Liver (tissue), 9 donors: ENCODE measurements around the gene FBLN1. TPM values are rescaled to one million over a fixed set of nuclear protein-coding genes. Genes with fewer than 3 reads are reported as not detected.

ENCODE experiments used
- DNase-seq: peaks from one replicate; pipeline ENCODE4 v3.0.0-alpha.2; 2017; ENCODE audit warnings: low spot score
- H3K27ac ChIP-seq, 2 donors: one replicate each; pipeline ENCODE4 v1.7.0; 2013; ENCODE audit warnings: inconsistent platforms in 2 of 2, low read length in 2 of 2, control low read depth in 1 of 2, low read depth in 1 of 2, mild to moderate bottlenecking in 1 of 2
- H3K27me3 ChIP-seq, 4 donors: one replicate each; pipeline versions ENCODE4 v1.6.1 to v1.7.0; 2013; ENCODE audit warnings: low read length in 3 of 4, inconsistent platforms in 1 of 4, mild to moderate bottlenecking in 1 of 4, moderate library complexity in 1 of 4; ENCODE audit not compliant: control insufficient read depth in 4 of 4, insufficient read depth in 4 of 4
- H3K36me3 ChIP-seq, 4 donors: one replicate each; pipeline versions ENCODE4 v1.6.1 to v1.7.0; 2013; ENCODE audit warnings: low read length in 3 of 4, mild to moderate bottlenecking in 3 of 4, low read depth in 1 of 4, moderate library complexity in 1 of 4; ENCODE audit not compliant: control insufficient read depth in 4 of 4, insufficient read depth in 3 of 4
- H3K4me1 ChIP-seq, 4 donors: one replicate each; pipeline versions ENCODE4 v1.6.1 to v1.7.0; 2013; ENCODE audit warnings: low read length in 3 of 4, mild to moderate bottlenecking in 3 of 4, moderate library complexity in 1 of 4; ENCODE audit not compliant: control insufficient read depth in 4 of 4, insufficient read depth in 4 of 4
- H3K4me3 ChIP-seq, 3 donors: one replicate each; pipeline versions ENCODE4 v1.6.1 to v1.7.0; 2013; ENCODE audit warnings: low read length in 3 of 3, control low read depth in 1 of 3, low read depth in 1 of 3, mild to moderate bottlenecking in 1 of 3
- H3K9ac ChIP-seq, 2 donors: one replicate each; pipeline ENCODE4 v1.7.0; 2013; ENCODE audit warnings: low read length in 2 of 2, mild to moderate bottlenecking in 2 of 2, moderate library complexity in 2 of 2, control low read depth in 1 of 2, low read depth in 1 of 2
- H3K9me3 ChIP-seq, 4 donors: one replicate each; pipeline versions ENCODE4 v1.6.1 to v1.7.0; 2013; ENCODE audit warnings: low read length in 3 of 4; ENCODE audit not compliant: control insufficient read depth in 4 of 4
- CTCF ChIP-seq: fragments of 150-350 bp; IDR thresholded peaks from 2 replicates; pipeline ENCODE4 v1.5.1; 2017; ENCODE audit warnings: improper control_type of control experiment, low read depth, low read length; ENCODE audit not compliant: missing input control
- EGR1 ChIP-seq, 2 donors: IDR thresholded peaks; 2 replicates each; pipeline ENCODE4 v1.6.1; 2016 to 2018; ENCODE audit warnings: antibody characterized with exemption in 2 of 2, low read depth in 2 of 2
- FOXA1 ChIP-seq: IDR thresholded peaks from 2 replicates; pipeline ENCODE4 v1.6.1; 2016; ENCODE audit warnings: antibody characterized with exemption
- FOXA2 ChIP-seq: IDR thresholded peaks from 2 replicates; pipeline ENCODE4 v1.6.1; 2016; ENCODE audit warnings: antibody characterized with exemption
- GABPA ChIP-seq, 2 donors: IDR thresholded peaks in 1 of 2; conservative IDR thresholded peaks in 1 of 2; 2 replicates each; pipeline ENCODE4 v1.6.1; 2016; ENCODE audit warnings: antibody characterized with exemption in 2 of 2, mild to moderate bottlenecking in 1 of 2, moderate library complexity in 1 of 2
- HNF4A ChIP-seq, 2 donors: conservative IDR thresholded peaks; 2 replicates each; pipeline ENCODE4 v1.6.1; 2016; ENCODE audit warnings: antibody characterized with exemption in 2 of 2, mild to moderate bottlenecking in 2 of 2
- HNF4G ChIP-seq: IDR thresholded peaks from 2 replicates; pipeline ENCODE4 v1.6.1; 2016; ENCODE audit warnings: antibody characterized with exemption
- JUND ChIP-seq, 2 donors: IDR thresholded peaks; 2 replicates each; pipeline ENCODE4 v1.6.1; 2016; ENCODE audit warnings: antibody characterized with exemption in 2 of 2
- MAX ChIP-seq: IDR thresholded peaks from 2 replicates; pipeline ENCODE4 v1.6.1; 2016; ENCODE audit warnings: antibody characterized with exemption
- NR2F2 ChIP-seq: IDR thresholded peaks from 2 replicates; pipeline ENCODE4 v1.6.1; 2016; ENCODE audit warnings: antibody characterized with exemption
- RAD21 ChIP-seq, 2 donors: IDR thresholded peaks; 2 replicates each; pipeline ENCODE4 v1.6.1; 2016; ENCODE audit warnings: antibody characterized with exemption in 2 of 2, mild to moderate bottlenecking in 2 of 2
- REST ChIP-seq: IDR thresholded peaks from 2 replicates; pipeline ENCODE4 v1.6.1; 2016; ENCODE audit warnings: antibody characterized with exemption, mild to moderate bottlenecking
- RXRA ChIP-seq, 2 donors: IDR thresholded peaks; 2 replicates each; pipeline ENCODE4 v1.6.1; 2017 to 2018; ENCODE audit warnings: antibody characterized with exemption in 2 of 2, mild to moderate bottlenecking in 1 of 2
- SP1 ChIP-seq: IDR thresholded peaks from 2 replicates; pipeline ENCODE4 v1.6.1; 2018; ENCODE audit warnings: antibody characterized with exemption, mild to moderate bottlenecking
- TAF1 ChIP-seq: conservative IDR thresholded peaks from 2 replicates; pipeline ENCODE4 v1.6.1; 2016; ENCODE audit warnings: antibody characterized with exemption, mild to moderate bottlenecking
- YY1 ChIP-seq: IDR thresholded peaks from 2 replicates; pipeline ENCODE4 v1.6.1; 2016; ENCODE audit warnings: antibody characterized with exemption, mild to moderate bottlenecking
- ZBTB33 ChIP-seq: IDR thresholded peaks from 2 replicates; pipeline ENCODE4 v1.6.1; 2016; ENCODE audit warnings: antibody characterized with exemption
- WGBS: extraction: QIAGEN DNeasy Blood & Tissue Kit; methylation state at CpG from one replicate; pipeline ENCODE4 v1.1.7; 2013; 5-methylcytosine and 5-hydroxymethylcytosine counted together
- polyA plus RNA-seq, 2 donors: library from polyadenylated mRNA; stranded (reverse) in 1 of 2; unstranded in 1 of 2; fragments of 200-250 nt in 1 of 2; fragments of >200 nt in 1 of 2; fragmentation: Nextera tagmentation in 1 of 2; extraction: Ambion mirVana in 1 of 2; gene quantifications; one replicate each; pipeline versions ENCODE4 v1.2.1 to v1.2.3, GENCODE V29; 2013 to 2015
- total RNA-seq, 2 donors: library from RNA; depleted of rRNA; stranded (reverse); fragments of >200 nt; gene quantifications; one replicate each; pipeline ENCODE4 v1.2.3, GENCODE V29; 2014
- TF ChIP-seq, protein P1 (sequence below): IDR thresholded peaks from 2 replicates; pipeline ENCODE4 v1.6.1; 2016; ENCODE audit warnings: antibody characterized with exemption
- donor health status: healthy.
- donor health status: healthy.
- donor health status: healthy.
- donor health status: healthy.
- donor health status: healthy.

Gene FBLN1
- total and polyA plus RNA-seq, 4 donors: 2.2 to 9.3 (median 6.3) TPM

GRCh38 chr22:45553351-45554039 lies 50.8 kb downstream of the FBLN1 start:
- peak; percentile 79 for DNase-seq
- Histone ChIP-seq H3K27ac (peak overlapping the region in 1 of 2 donors; percentile 15), H3K4me3 (no peak overlapping the region), H3K36me3 (no peaks in the 10 kb centered on the region), H3K4me1 (peaks cover 0 to 7% (median 3%) of the 10 kb centered on the region in 4 donors), H3K27me3 (no peaks in the 10 kb centered on the region), H3K9me3 (no peaks in the 10 kb centered on the region), H3K9ac (no peak overlapping the region)
- WGBS: 35% methylated on average over 23 of the region's 23 CpGs
- TF ChIP-seq REST: no peak
- TF ChIP-seq, protein P1, sequence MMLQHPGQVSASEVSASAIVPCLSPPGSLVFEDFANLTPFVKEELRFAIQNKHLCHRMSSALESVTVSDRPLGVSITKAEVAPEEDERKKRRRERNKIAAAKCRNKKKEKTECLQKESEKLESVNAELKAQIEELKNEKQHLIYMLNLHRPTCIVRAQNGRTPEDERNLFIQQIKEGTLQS: no peak
- TF ChIP-seq JUND (IDR thresholded peaks at IDR 0.05): no peak
- TF ChIP-seq ZBTB33: no peak
- TF ChIP-seq HNF4A (conservative IDR thresholded peaks at IDR 0.05): no peak
- TF ChIP-seq CTCF: peak; percentile 79
- TF ChIP-seq TAF1: no peak
- no peak for TF ChIP-seq YY1
- TF ChIP-seq EGR1 (IDR thresholded peaks at IDR 0.05; ENCODE audit: low read depth in 2 of 2): no peak
- peak; percentile 50 for TF ChIP-seq NR2F2
- TF ChIP-seq FOXA2: no peak
- no peak for TF ChIP-seq SP1
- no peak for TF ChIP-seq MAX
- TF ChIP-seq FOXA1: no peak
- peak; percentile 87 to 92 for TF ChIP-seq RAD21 (IDR thresholded peaks at IDR 0.05)
- TF ChIP-seq GABPA (IDR thresholded peaks at IDR 0.05 in 1 of 2, conservative IDR thresholded peaks at IDR 0.05 in 1 of 2): no peak
- TF ChIP-seq HNF4G: no peak
- peak in 1 of 2 donors; percentile 11 for TF ChIP-seq RXRA (IDR thresholded peaks at IDR 0.05)
